Hepatocyte (in vitro differentiated cells): ENCODE measurements around the gene CABYR. TPM values are rescaled to one million over a fixed set of nuclear protein-coding genes. Genes with fewer than 3 reads are reported as not detected.

Experiments used
- DNase-seq: peaks from one replicate; pipeline ENCODE4 v3.0.0-alpha.2; 2016; ENCODE audit warnings: low spot score
- H2AFZ ChIP-seq: fragments of 200-600 bp; sonication (generic); 2 replicates; pipeline ENCODE4 v1.6.0; 2016; ENCODE audit warnings: antibody characterized with exemption, mild to moderate bottlenecking
- H3K27ac ChIP-seq: fragments of 200-600 bp; sonication (generic); 2 replicates; pipeline ENCODE4 v1.5.1; 2016; ENCODE audit warnings: mild to moderate bottlenecking
- H3K27me3 ChIP-seq: fragments of 200-600 bp; sonication (generic); 2 replicates; pipeline ENCODE4 v1.6.1; 2016
- H3K36me3 ChIP-seq: fragments of 200-600 bp; sonication (generic); replicated peaks from 2 replicates; pipeline ENCODE4 v1.5.1; 2016; ENCODE audit warnings: low read depth; ENCODE audit not compliant: insufficient read depth
- H3K4me1 ChIP-seq: fragments of 200-600 bp; sonication (generic); 2 replicates; pipeline ENCODE4 v1.5.1; 2016; ENCODE audit warnings: mild to moderate bottlenecking, moderate library complexity; ENCODE audit not compliant: insufficient read depth
- H3K4me2 ChIP-seq: fragments of 200-600 bp; sonication (generic); 2 replicates; pipeline ENCODE4 v1.6.0; 2016
- H3K4me3 ChIP-seq: fragments of 200-600 bp; sonication (generic); 2 replicates; pipeline ENCODE4 v1.5.1; 2016; ENCODE audit warnings: mild to moderate bottlenecking
- H3K79me2 ChIP-seq: fragments of 200-600 bp; sonication (generic); 2 replicates; pipeline ENCODE4 v1.6.0; 2017; ENCODE audit warnings: mild to moderate bottlenecking
- H3K9me2 ChIP-seq: fragments of 200-600 bp; sonication (generic); replicated peaks from 2 replicates; pipeline ENCODE4 v1.6.0; 2017; ENCODE audit warnings: mild to moderate bottlenecking; ENCODE audit not compliant: insufficient read depth
- H3K9me3 ChIP-seq: fragments of 200-600 bp; sonication (generic); 2 replicates; pipeline ENCODE4 v1.5.1; 2016; ENCODE audit warnings: low read depth, mild to moderate bottlenecking
- H4K20me1 ChIP-seq: fragments of 200-600 bp; sonication (generic); 2 replicates; pipeline ENCODE4 v1.6.0; 2016; ENCODE audit warnings: mild to moderate bottlenecking; ENCODE audit not compliant: insufficient read depth, poor library complexity, severe bottlenecking
- CTCF ChIP-seq: fragments of 200-600 bp; sonication (generic); IDR thresholded peaks from 2 replicates; pipeline ENCODE4 v1.5.1; 2016; ENCODE audit warnings: antibody characterized with exemption, mild to moderate bottlenecking; ENCODE audit not compliant: poor library complexity
- EZH2 ChIP-seq: fragments of 200-600 bp; sonication (generic); IDR thresholded peaks from 2 replicates; pipeline ENCODE4 v1.6.1; 2016; ENCODE audit warnings: antibody characterized with exemption, mild to moderate bottlenecking, borderline replicate concordance
- EZH2phosphoT487 ChIP-seq: fragments of 200-600 bp; sonication (generic); IDR thresholded peaks from one replicate; pipeline ENCODE4 v1.6.1; 2018; ENCODE audit warnings: antibody characterized with exemption, mild to moderate bottlenecking, low read depth, moderate library complexity; ENCODE audit not compliant: unreplicated experiment, severe bottlenecking
- WGBS: methylation state at CpG from one replicate; pipeline ENCODE4 v1.1.6; 2016; ENCODE audit warnings: low lambda C conversion rate; ENCODE audit errors: missing lambda C conversion rate; 5-methylcytosine and 5-hydroxymethylcytosine counted together
- polyA plus RNA-seq: library from polyadenylated mRNA; unstranded; fragments of >200 nt; fragmentation: Nextera tagmentation; extraction: Ambion mirVana; gene quantifications from 2 replicates; pipeline ENCODE4 v1.2.1, GENCODE V29; 2016
- total RNA-seq: library from RNA; depleted of rRNA; stranded (reverse); fragments of >200 nt; gene quantifications from 2 replicates; pipeline ENCODE4 v1.2.3, GENCODE V29; 2014

CABYR gene
- total and polyA plus RNA-seq, 2 experiments from 2014 or later = 3.6 to 5.3 TPM

GRCh38 chr18:24176727-24177416 lies 38.0 kb downstream of the CABYR start:
- Histone ChIP-seq H2AFZ (no peak overlapping the region), H3K9me3 (no peaks in the 10 kb centered on the region), H3K9me2 (no peaks in the 10 kb centered on the region), H3K36me3 (no peaks in the 10 kb centered on the region), H3K4me3 (no peak overlapping the region), H3K27me3 (no peaks in the 10 kb centered on the region), H3K27ac (no peak overlapping the region), H3K4me2 (no peak overlapping the region), H4K20me1 (no peaks in the 10 kb centered on the region), H3K79me2 (no peaks in the 10 kb centered on the region), H3K4me1 (no peaks in the 10 kb centered on the region)
- DNase-seq = peak; percentile 75
- WGBS = 73% methylated on average over 7 of the region's 7 CpGs
- TF ChIP-seq CTCF = peak; percentile 59
- TF ChIP-seq EZH2 = no peak

GRCh38 chr18:24177499-24178133 lies 38.8 kb downstream of the CABYR start:
- H3K4me1 ChIP-seq = no peaks in the 10 kb centered on the region
- TF ChIP-seq EZH2phosphoT487 (no peak), EZH2 (no peak), CTCF (no peak)
- no peaks in the 10 kb centered on the region for H3K79me2 ChIP-seq
- WGBS = 90% methylated on average over 5 of the region's 5 CpGs
- no peak overlapping the region for H3K4me2 ChIP-seq
- H3K9me3 ChIP-seq = no peaks in the 10 kb centered on the region
- no peak overlapping the region for H3K4me3 ChIP-seq
- H3K27ac ChIP-seq = no peak overlapping the region
- no peak for DNase-seq
- no peak overlapping the region for H2AFZ ChIP-seq
- H3K27me3 ChIP-seq = no peaks in the 10 kb centered on the region
- no peaks in the 10 kb centered on the region for H4K20me1 ChIP-seq
- no peaks in the 10 kb centered on the region for H3K9me2 ChIP-seq
- H3K36me3 ChIP-seq = no peaks in the 10 kb centered on the region

DNA sequence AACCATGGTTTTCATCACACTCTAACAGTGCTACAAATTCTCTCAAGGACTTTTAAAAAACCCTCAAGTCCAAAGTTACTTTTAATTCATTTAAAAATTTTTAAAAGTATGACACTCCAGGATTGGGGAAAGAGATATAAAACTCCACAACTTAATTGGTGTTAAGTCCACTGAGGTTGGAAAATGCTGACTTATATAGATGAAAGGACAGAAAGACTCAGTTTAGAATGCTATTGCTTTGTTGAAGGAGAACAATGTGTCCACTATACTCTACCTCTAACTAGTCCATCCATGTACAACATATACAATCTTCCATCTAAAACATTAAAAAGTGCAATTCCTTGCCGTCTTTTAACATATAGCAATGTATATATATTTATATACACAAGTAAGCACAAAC lies 41.2 kb downstream of the CABYR start:
- 89% methylated on average over 1 of the region's 1 CpG for WGBS
- Histone ChIP-seq H3K36me3 (no peaks in the 10 kb centered on the region), H2AFZ (no peak overlapping the region), H3K4me3 (no peak overlapping the region), H3K27me3 (no peaks in the 10 kb centered on the region), H4K20me1 (no peaks in the 10 kb centered on the region), H3K27ac (no peak overlapping the region), H3K4me2 (no peak overlapping the region), H3K4me1 (no peaks in the 10 kb centered on the region), H3K79me2 (no peaks in the 10 kb centered on the region), H3K9me3 (no peaks in the 10 kb centered on the region), H3K9me2 (no peaks in the 10 kb centered on the region)
- no peak for DNase-seq
- TF ChIP-seq CTCF (no peak), EZH2phosphoT487 (no peak), EZH2 (no peak)
